GM18505 (cell line): ENCODE results near the gene BCAS1.
A peak's percentile ranks its signal among the peaks of the same experiment; 100 is the strongest.

ENCODE experiments used
- ATAC-seq: cut with Tn5 transposase; IDR thresholded peaks from one replicate; pipeline ENCODE4 v1.9.1; 2021; ENCODE audit not compliant: unreplicated experiment
- POLR2A ChIP-seq: IDR thresholded peaks from 4 replicates; pipeline ENCODE4 v1.6.1; 2011; ENCODE audit warnings: borderline replicate concordance; ENCODE audit not compliant: insufficient read depth, insufficient read length; ENCODE audit errors: extremely low read depth

The BCAS1 gene

DNA sequence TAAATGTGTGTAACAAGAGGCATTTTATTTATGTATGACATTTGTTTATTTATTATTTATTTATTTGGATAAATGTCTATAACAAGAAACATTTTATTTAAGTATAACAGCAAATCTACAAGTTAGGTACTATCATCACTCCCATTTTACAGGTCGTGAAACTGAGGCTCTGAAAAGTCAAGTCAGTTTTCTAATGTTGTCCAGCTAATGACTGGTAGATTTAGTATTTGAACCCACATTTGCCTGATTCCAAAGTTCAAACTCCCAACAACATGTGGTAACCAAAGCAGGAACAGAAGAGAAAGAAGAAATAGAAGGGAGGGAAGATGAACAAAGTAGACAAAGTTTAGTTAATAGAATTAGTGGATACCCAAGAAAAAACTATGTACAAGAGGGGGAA is 32.9 kb downstream of the BCAS1 start:
- TF ChIP-seq POLR2A: no peak

DNA sequence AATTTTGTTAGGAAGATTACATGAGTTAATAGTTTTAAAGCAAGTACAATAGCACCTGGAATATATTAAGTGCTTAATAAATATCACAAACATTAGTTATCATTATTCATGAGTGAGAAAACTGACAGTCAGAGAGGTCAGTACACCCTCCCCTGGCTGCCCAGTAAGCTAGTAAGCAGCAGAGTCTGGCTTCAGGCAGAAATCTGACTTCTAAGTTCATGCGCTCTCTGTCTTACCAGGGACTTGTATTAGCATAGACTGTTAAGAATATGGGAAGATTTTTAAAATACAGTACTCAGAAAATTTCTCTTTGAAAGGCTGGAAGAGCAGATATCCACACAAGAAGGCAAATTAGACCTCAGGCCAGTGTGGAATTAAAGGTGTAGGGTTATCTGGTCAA is 40.8 kb downstream of the BCAS1 start:
- no peak for ATAC-seq
- no peak for TF ChIP-seq POLR2A

More for the DNA sequence above, 32.9 kb downstream of the BCAS1 start:
- no peak for ATAC-seq

DNA sequence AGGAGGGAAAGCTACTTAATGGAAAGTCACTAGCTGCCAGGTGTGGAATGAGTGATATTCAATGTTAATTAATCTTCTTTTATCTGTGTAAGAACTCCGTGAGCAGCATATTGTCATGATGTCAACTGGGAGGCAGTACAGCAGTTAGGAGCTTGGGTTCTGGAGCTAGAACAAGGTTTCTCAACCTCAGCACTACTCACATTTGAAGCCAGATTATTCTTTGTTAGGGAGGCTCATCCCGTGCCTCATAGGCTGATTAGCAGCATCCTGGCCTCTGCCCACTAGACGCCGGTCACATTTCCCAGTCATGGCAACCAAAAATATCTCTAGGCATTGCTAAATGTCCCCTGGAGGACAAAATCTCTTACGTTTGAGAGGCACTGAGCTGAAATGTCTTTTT is 41.2 kb downstream of the BCAS1 start:
- ATAC-seq: no peak
- TF ChIP-seq POLR2A: no peak

DNA sequence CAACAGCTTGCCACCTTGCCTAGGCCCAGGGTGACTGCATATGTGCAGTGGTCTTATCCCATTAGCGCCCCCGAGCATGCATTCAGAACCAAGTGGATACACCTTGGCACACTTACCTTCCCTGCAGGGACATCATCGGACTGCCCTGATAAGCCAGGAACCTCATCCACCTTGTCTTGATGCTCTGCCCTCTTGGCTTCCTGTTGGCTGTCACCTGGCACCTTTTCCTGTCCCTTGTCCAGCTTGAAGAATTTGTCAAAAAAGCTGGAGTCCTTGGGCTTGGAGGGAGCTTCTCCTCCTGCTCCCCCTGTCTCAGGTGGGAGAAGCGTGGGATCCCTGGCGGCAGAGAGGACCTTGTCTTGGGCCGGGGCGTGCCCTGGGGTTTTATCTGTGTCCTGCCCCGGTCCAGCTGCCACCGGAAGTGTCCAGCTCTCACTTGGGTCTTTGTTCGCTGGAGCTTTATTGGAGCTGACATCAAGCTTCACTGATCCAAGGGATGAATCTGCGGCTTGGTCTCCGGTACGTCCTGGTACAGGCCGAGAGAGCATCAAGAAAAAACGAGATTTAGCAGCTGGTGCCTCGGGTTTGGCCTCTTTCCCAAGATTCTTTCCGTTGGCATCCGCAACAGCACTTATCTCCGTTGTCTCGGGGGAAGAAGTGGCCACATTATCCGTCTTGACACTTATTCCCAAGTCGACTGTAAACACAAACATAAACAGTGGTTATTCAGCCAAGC is 42.0 kb downstream of the BCAS1 start:
- ATAC-seq: no peak
- TF ChIP-seq POLR2A: no peak

DNA sequence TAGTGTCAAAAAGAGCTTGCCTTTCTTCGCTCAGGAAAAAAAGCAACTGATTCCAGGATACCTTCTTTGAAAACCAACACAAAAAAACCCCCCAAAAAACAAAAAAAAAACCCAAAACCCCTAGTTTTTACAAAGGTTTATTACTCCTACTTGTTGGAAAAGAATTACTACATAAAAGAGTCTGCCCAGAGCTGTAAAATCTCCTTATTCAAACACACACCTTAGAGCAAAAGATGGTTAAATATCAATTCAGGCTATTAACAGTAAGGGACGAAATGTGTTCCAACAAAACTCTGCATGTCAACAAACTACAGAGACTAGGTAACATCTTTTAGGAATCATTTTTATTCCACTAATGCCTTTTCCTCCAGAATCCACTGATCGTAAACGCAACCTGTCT is 42.7 kb downstream of the BCAS1 start:
- no peak for TF ChIP-seq POLR2A

DNA sequence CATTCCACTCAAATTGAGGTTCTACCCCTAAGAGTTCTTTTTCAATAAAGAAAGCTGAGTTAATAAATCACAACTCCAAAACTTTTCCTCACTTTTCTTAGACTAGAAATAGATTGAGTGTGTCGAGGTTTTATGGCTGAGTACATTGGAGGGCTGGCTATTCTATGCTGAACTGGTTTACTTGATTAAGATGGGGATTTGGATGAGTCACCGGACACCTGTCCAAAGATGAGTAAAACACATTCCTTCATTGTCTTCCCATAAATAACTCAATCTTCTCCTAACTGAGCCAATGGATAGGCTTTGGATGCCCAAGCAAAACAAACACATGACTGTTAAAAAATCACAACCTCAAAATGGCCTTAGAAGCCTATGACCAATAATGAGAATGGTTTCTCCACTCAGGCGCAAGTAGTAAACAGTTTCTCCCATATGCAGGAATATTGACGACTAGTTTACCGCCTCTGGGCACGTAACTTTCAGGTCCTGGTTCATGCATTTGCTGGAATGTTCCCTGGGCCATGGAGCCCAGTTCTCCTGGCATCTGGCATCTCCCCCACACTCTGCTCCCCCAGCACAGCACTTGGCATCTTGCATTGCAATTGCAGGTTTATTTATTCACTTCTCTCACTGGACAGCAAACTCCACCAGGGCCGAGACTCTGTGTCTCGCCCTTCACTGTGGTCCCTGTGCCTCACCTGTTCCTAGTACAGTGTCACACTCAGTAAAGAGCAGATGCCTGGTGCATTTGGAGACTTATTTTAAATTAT is 43.9 kb downstream of the BCAS1 start:
- TF ChIP-seq POLR2A: no peak
- ATAC-seq: no peak

More for the DNA sequence above, 42.7 kb downstream of the BCAS1 start:
- ATAC-seq: no peak

DNA sequence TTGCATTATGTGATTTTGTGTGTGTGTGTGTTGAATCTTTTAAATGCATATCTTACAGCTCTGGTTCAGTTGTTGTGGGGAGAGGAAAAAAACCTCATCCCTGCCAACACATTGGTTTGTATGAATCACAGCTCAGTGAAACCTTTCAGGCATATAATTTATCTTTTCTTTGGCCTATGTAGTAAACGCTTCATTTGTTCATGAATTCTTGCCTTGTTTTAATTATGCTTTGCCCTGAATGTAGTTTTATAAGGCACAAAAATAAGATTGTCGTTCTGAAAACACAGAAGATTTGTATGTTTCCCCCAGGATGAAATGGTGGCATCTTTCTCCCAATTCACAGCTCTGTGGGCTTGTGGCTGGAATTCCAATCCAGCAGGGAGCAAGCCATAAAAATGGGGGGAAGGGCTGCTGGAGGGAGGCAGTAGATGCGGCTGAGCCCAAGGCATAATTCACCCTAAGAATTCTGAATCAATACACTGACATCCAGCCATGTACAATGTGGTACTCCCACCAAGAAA is 45.1 kb downstream of the BCAS1 start:
- no peak for ATAC-seq
- no peak for TF ChIP-seq POLR2A

DNA sequence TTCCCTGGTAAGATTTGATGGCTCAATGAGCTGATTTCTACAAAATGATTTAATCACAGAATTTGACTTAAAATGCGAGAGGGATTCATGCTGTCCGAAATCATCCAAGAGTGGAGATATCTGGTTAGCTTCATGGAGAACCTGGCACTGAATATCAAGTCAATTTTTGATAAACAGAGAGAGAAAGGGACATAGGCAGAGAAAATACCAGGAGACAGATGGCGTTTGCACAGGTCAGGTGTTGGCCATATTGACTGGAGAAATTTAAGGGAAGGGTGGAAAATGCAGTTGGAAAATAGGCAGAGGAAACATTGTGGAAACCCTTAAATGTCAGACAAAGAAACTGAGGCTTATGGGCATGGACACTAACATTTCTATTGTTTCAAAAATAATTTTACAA is 47.0 kb downstream of the BCAS1 start:
- no peak for ATAC-seq
- TF ChIP-seq POLR2A: no peak

DNA sequence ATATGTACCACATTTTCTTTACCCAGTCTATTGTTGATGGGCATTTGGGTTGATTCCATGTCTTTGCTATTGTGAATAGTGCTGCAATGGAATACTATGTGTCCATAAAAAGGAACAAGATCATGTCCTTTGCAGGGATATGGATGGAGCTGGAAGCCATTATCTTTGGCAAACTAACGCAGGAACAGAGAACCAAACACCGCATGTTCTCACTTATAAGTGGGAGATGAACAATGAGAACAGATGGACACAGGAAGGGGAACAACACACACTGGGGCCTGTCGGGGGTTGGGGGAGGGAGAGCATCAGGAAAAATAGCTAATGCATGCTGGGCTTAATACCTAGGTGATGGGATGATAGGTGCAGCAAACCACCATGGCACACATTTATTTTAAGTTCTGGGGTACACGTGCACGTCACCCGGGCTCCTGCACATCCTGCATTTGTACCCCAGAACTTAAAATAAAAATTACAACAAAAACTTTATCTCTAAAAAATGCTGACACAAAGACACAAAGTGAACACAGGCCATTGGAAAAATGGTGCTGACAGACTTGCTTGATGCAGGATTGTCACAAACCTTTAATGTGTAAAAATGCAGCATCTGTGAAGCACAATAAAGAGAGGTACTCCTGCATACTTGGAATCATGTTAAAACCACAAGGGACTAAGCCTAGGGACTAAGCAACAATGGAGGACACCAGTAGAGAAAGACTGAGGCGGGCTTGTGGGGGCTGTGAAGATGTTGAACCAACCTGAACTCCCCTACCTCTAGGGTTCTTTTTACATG is 48.8 kb downstream of the BCAS1 start:
- no peak for ATAC-seq
- no peak for TF ChIP-seq POLR2A

DNA sequence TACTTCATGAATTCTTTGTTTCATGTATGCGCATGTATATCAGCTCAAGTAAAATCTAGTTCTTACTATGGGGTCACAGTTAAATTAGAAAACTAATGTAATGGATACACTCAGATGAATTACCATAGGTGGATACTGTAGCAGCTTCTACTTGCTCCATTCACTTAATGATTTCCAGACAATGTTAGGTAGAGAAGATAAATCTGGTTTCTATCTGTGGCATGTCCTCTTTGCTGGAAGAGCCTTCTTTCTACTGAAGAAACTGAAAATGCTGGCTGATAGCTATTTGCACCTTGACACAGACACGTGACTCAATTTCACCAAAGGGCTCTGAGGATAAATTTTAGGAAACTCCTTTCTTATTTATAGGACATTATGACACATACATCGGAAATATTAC is 49.5 kb downstream of the BCAS1 start:
- ATAC-seq: no peak
- no peak for TF ChIP-seq POLR2A

DNA sequence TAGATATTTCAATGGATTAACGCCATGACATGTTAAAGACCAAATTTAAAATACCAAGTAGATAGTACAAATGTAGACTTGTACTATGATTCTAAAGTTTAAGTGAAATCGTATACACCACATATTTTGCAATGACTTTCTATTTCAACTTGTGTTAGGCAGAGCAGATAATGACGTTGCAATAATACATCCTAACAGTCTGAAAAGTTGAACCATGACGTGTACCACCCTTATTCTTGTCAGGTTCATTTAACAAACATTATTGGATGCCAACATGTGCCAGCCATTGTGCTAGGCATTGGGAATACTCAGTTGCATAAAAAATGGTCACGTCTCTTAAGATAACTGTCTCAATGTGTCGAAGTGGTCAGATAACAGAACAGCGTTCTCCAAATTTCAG is 50.0 kb downstream of the BCAS1 start:
- ATAC-seq: no peak
- TF ChIP-seq POLR2A: no peak

DNA sequence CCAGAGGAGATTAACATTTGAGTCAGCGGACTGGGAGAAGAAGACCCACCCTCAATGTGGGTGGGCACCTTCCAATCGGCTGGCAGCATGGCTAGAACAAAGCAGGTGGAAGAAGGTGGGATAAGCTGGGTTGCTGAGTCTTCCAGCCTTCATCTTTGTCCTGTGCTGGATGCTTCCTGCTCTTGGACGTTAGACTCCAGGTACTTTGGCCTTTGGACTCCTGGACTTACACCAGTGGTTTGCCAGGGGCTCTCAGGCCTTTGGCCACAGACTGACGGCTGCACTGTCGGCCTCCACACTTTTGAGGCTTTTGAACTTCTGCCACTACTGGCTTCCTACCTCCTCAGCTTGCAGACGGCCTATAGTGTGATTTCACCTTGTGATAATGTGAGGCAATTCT is 50.8 kb downstream of the BCAS1 start:
- ATAC-seq: no peak
- no peak for TF ChIP-seq POLR2A

DNA sequence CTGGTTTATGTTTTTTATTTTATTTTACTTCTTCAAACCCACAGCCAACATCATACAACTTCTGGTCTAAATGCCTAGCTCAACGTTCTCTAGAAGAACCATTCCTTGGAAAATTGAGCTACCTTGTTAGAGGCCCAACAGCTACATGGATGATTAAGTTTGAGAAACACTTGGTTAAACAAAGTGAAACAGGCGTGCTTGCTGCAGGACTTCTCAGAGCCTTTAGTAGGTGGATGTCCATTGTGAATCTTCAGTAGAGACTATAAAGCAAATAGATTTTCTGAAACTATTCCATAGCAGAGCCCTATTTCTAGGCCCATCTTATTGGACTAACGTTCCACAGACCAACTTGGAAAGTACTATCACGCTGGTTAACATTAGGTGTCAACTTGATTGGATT is 51.3 kb downstream of the BCAS1 start:
- ATAC-seq: no peak
- no peak for TF ChIP-seq POLR2A

DNA sequence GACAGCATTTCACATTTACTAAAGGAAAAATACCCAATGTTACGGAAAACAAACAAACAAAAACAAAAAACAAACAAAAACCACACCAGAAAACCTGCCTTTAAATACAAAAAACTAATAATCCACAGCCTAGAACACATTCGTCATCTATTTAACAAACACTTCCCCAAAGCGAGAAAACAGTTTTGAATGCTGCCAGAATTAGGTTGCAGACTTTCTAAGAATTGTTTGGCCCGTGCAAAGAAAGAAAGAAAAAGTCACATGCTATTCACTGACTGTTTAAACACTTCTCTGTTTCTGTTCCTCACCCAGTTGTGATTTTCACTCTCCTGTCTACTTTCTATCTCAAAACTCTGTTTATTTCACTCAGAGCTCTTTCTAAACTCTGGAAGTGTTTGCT is 52.5 kb downstream of the BCAS1 start:
- no peak for TF ChIP-seq POLR2A
- peak; percentile 74 for ATAC-seq

DNA sequence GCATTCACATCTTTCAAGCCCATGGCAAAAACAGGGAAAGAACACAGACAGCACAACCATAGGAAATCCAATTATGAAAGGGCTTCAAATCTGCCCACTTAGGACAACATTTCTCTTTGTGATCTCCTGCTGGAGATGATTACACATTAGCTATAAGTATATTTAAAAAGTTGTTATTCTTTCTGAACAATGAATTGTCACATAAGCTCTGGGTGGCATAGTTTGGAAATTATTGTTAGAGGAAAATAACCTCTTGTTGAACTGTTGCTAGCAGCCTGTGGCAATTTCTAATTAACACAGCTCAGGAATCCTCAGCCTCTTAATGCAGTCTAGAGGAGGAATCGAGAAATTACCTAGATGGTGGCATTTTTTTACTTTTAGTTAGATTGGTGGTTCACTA is 54.9 kb downstream of the BCAS1 start:
- no peak for ATAC-seq
- TF ChIP-seq POLR2A: no peak
